Daoy (cell line): Measurements from ENCODE around the gene LRRK1. TPM values are rescaled to one million over a fixed set of nuclear protein-coding genes. Genes with fewer than 3 reads are reported as not detected.
A peak's percentile ranks its signal among the peaks of the same experiment; 100 is the strongest.

Experiments
- DNase-seq: peaks from one replicate; pipeline ENCODE4 v3.0.0-alpha.2; 2015; ENCODE audit warnings: low read depth
- total RNA-seq: library from RNA; depleted of rRNA; stranded (reverse); fragments of >200 nt; shearing (Covaris generic); gene quantifications from 2 replicates; pipeline ENCODE4 v1.2.3, GENCODE V29; 2014

LRRK1 gene
- total RNA-seq, 1 experiment from 2014 or later, result 7.1 TPM

- no peak for DNase-seq
Measured at GRCh38 chr15:100932676-100933348, 13.7 kb downstream of the LRRK1 start.

- no peak for DNase-seq
Measured at GRCh38 chr15:100934166-100934565, 15.0 kb downstream of the LRRK1 start.

- no peak for DNase-seq
Measured at GRCh38 chr15:100934726-100935125, 15.6 kb downstream of the LRRK1 start.

- no peak for DNase-seq
Measured at GRCh38 chr15:100937171-100937570, 18.0 kb downstream of the LRRK1 start.

- DNase-seq, result no peak
Measured at GRCh38 chr15:100939791-100940190, 20.6 kb downstream of the LRRK1 start.

- DNase-seq, result no peak
Measured at GRCh38 chr15:100940767-100941379, 21.7 kb downstream of the LRRK1 start.

GRCh38 chr15:100941536-100941935 lies 22.4 kb downstream of the LRRK1 start:
- DNase-seq, result no peak

GRCh38 chr15:100942656-100943425 lies 23.7 kb downstream of the LRRK1 start:
- no peak for DNase-seq

- DNase-seq, result no peak
Measured at GRCh38 chr15:100944244-100944895, 25.2 kb downstream of the LRRK1 start.

- no peak for DNase-seq
Measured at GRCh38 chr15:100944986-100945385, 25.8 kb downstream of the LRRK1 start.

- no peak for DNase-seq
Measured at GRCh38 chr15:100947760-100948429, 28.7 kb downstream of the LRRK1 start.

GRCh38 chr15:100948430-100948762 lies 29.2 kb downstream of the LRRK1 start:
- DNase-seq, result no peak

GRCh38 chr15:100949691-100950090 lies 30.5 kb downstream of the LRRK1 start:
- no peak for DNase-seq

- DNase-seq, result no peak
Measured at GRCh38 chr15:100951965-100952364, 32.8 kb downstream of the LRRK1 start.

- no peak for DNase-seq
Measured at GRCh38 chr15:100952566-100952965, 33.4 kb downstream of the LRRK1 start.

GRCh38 chr15:100958326-100959065 lies 39.3 kb downstream of the LRRK1 start:
- DNase-seq, result peak; percentile 78

- DNase-seq, result peak; percentile 76
Measured at GRCh38 chr15:100959066-100960050, 40.2 kb downstream of the LRRK1 start.

- DNase-seq, result no peak
Measured at GRCh38 chr15:100966997-100967396, 47.8 kb downstream of the LRRK1 start.

- peak; percentile 43 for DNase-seq
Measured at GRCh38 chr15:100968050-100968966, 49.2 kb downstream of the LRRK1 start.
